Measurements from ENCODE around the gene GCSH. TPM values are rescaled to one million over a fixed set of nuclear protein-coding genes. Genes with fewer than 3 reads are reported as not detected.

Gene GCSH
- total RNA-seq, 1 experiment from 2014 or later = 51.7 TPM

DNA sequence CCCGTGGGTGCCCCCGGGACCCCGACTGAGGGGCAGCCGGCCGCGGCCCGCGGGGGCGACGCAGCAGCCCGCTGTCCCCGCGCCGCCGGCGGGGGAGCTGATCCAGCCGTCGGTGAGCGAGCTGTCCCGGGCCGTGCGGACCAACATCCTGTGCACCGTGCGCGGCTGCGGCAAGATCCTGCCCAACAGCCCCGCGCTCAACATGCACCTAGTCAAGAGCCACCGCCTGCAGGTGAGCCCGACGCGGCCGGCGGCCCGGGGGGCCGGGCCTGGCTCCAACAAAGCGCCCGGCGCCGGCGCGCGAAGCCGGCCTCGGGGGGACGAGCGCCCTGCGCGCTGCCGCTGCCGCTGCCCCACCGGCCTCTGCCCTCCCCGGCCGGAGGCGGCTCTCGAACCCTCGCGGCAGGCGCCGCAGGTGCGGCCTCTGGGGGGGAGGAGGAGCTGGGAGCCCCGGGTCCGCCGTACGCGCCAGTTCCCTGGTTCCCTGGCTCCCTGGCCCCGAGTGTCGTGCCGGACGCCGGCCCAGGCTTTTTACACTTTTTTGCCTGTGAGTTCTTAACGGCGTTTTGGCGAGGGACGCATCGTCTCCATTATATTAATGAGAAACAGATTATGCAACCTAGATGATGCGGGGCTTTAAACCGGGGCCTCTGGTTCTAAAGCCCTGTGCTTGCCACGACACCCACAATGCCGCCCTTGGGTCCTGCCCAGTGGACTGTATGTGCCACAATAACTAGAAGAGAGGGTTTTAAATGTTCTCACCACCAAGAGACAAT, 60.0 kb downstream of the GCSH start:
- H4K20me1 ChIP-seq (ENCODE audit: insufficient read depth) = peaks cover 6% of the 10 kb centered on the region; the same call in 1 of the 2 replicates
- POLR2A ChIA-PET (ENCODE audit: unreplicated experiment) = interaction anchor here (0.6 kb wide), 4 partner anchors 57 to 251 kb away, joined by 3 to 21 read pairs (median 4); partner anchors contain the start of gene BCO1
- peaks cover 45% of the 10 kb centered on the region for H3K79me2 ChIP-seq (ENCODE audit: low read depth)
- CTCF ChIA-PET = interaction anchor here (0.6 to 1.0 kb wide), 7 partner anchors 10 to 1171 kb away, joined by 3 to 6 read pairs (median 4); no protein-coding TSS in a partner anchor
- H3K4me2 ChIP-seq = peak overlapping the region; percentile 97
- H3K4me1 ChIP-seq (replicated peaks; ENCODE audit: insufficient read depth) = peaks cover 16% of the 10 kb centered on the region
- peak overlapping the region; percentile 24; the same call in 1 of the 2 replicates for H3K27ac ChIP-seq
- H3K27me3 ChIP-seq (ENCODE audit: insufficient read depth, low read depth) = no peaks in the 10 kb centered on the region
- H3K4me3 ChIP-seq = peak overlapping the region; percentile 91
- H3K9me3 ChIP-seq (ENCODE audit: insufficient read depth, low read depth) = no peaks in the 10 kb centered on the region
- TF ChIP-seq EZH2 (IDR thresholded peaks at IDR 0.05; ENCODE audit: low read depth) = no peak
- TF ChIP-seq, protein P1, sequence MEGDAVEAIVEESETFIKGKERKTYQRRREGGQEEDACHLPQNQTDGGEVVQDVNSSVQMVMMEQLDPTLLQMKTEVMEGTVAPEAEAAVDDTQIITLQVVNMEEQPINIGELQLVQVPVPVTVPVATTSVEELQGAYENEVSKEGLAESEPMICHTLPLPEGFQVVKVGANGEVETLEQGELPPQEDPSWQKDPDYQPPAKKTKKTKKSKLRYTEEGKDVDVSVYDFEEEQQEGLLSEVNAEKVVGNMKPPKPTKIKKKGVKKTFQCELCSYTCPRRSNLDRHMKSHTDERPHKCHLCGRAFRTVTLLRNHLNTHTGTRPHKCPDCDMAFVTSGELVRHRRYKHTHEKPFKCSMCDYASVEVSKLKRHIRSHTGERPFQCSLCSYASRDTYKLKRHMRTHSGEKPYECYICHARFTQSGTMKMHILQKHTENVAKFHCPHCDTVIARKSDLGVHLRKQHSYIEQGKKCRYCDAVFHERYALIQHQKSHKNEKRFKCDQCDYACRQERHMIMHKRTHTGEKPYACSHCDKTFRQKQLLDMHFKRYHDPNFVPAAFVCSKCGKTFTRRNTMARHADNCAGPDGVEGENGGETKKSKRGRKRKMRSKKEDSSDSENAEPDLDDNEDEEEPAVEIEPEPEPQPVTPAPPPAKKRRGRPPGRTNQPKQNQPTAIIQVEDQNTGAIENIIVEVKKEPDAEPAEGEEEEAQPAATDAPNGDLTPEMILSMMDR (conservative IDR thresholded peaks at IDR 0.05) = 0 out of 2 replicates have a peak, but pooled peaks have one; percentile 13
- DNase-seq = peak in 1 of 2 experiments; percentile 18
- intact Hi-C loops (cut with micrococcal nuclease; ENCODE audit: unreplicated experiment) = loop anchor here (1.0 to 10.0 kb wide), 6 partner anchors 40 to 701 kb away; partner anchors contain the start of gene GAN
- no peaks in the 10 kb centered on the region for H3K9me2 ChIP-seq (ENCODE audit: insufficient read depth)
- no peaks in the 10 kb centered on the region for H3F3A ChIP-seq (ENCODE audit: insufficient read depth, low read depth)
- BruUV-seq (replicated peaks) = no TSS peak
- peak overlapping the region; percentile 87 for H2AFZ ChIP-seq
- H3K36me3 ChIP-seq (ENCODE audit: low read depth) = peaks cover 12% of the 10 kb centered on the region

DNA sequence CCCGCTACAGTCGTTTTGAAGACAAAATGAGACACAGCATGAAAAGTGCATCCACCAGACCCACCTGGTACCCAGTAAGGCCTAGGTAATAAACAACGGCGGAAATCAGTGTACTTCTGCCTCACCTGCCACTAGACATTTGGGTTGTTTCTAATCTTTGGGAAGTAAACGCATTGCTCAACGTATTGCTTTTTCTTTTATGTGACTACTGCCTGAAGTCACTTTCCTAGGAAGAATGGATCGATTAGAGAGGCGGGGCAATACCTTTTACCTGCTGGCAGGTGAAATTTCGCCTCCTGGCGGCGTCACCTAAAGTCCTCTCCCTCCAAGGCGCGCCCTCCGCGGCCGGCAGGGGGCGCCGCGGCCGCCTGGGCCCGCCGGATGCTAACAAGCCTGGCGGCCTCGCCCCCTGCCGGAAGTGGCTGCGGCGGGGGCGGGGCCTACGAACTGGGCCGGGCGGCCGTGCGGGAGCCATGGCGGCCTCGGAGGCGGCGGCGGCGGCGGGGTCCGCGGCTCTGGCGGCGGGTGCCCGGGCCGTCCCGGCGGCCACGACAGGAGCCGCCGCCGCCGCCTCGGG, 60.7 kb downstream of the GCSH start, which contains the start of gene ATMIN:
Gene ATMIN (plus strand): TSS at position 445 of the 577 bp plus-strand sequence. CDS start 29 bp downstream, at position 474.
- peaks cover 10% of the 10 kb centered on the region; the same call in 1 of the 2 replicates for H3K36me3 ChIP-seq (ENCODE audit: low read depth)
- peak within 1 kb of the TSS; percentile 24; the same call in 1 of the 2 replicates for H3K27ac ChIP-seq
- POLR2A ChIA-PET (ENCODE audit: unreplicated experiment) = interaction anchor here (0.6 kb wide), 1 partner anchor 367 kb away, joined by 5 read pairs; no protein-coding TSS in a partner anchor
- intact Hi-C loops (cut with micrococcal nuclease; ENCODE audit: unreplicated experiment) = loop anchor here (1.0 to 10.0 kb wide), 6 partner anchors 41 to 702 kb away; partner anchors contain the start of gene GAN
- H3K79me2 ChIP-seq (ENCODE audit: low read depth) = peaks cover 43% of the 10 kb centered on the region
- peak within 1 kb of the TSS; percentile 87 for H2AFZ ChIP-seq
- no peaks in the 10 kb centered on the region for H3K9me3 ChIP-seq (ENCODE audit: insufficient read depth, low read depth)
- no peaks in the 10 kb centered on the region for H3K27me3 ChIP-seq (ENCODE audit: insufficient read depth, low read depth)
- H3K4me3 ChIP-seq = peak within 1 kb of the TSS; percentile 91
- TF ChIP-seq, protein P1 (conservative IDR thresholded peaks at IDR 0.05) = peak; percentile 84
- TF ChIP-seq EZH2 (IDR thresholded peaks at IDR 0.05; ENCODE audit: low read depth) = no peak
- H3F3A ChIP-seq (ENCODE audit: insufficient read depth, low read depth) = no peaks in the 10 kb centered on the region
- no peaks in the 10 kb centered on the region for H3K9me2 ChIP-seq (ENCODE audit: insufficient read depth)
- H3K4me2 ChIP-seq = peak within 1 kb of the TSS; percentile 97
- H3K4me1 ChIP-seq (replicated peaks; ENCODE audit: insufficient read depth) = peaks cover 16% of the 10 kb centered on the region
- peaks cover 5% of the 10 kb centered on the region; the same call in 1 of the 2 replicates for H4K20me1 ChIP-seq (ENCODE audit: insufficient read depth)
- peak; percentile 76 to 85 for DNase-seq
- BruUV-seq (replicated peaks) = no TSS peak
- CTCF ChIA-PET = interaction anchor here (0.6 to 1.0 kb wide), 7 partner anchors 10 to 1170 kb away, joined by 3 to 6 read pairs (median 4); no protein-coding TSS in a partner anchor

Other genes starting within 250 kb of the GCSH start
- gene CMC2, start 89.5 kb downstream of the GCSH start, total RNA-seq (2021) = 89.5 and 106 TPM in 2 replicates
- gene CENPN, start 89.2 kb downstream of the GCSH start, total RNA-seq (2021) = 68.9 and 84.2 TPM in 2 replicates
- 17.8 and 31.2 TPM in 2 replicates for gene ATMIN, start 60.6 kb downstream of the GCSH start, total RNA-seq (2021)
- 0.92 and 2.3 TPM in 2 replicates for gene C16orf46, start 19.2 kb downstream of the GCSH start, total RNA-seq (2021)
- gene BCO1, start 142.3 kb upstream of the GCSH start, total RNA-seq (2021) = 1.4 and 1.5 TPM in 2 replicates
- gene GAN, start 218.6 kb upstream of the GCSH start, total RNA-seq (2021) = 11.9 TPM in 2 replicates